NK-92 (cell line): Measurements from ENCODE around the gene KLK1.
"Not testable (repeated sequence)": the region's sequence is repeated elsewhere in the genome, so short reads cannot be mapped to it uniquely, and the experiment has no call there.

ENCODE experiments used
- DNase-seq: peaks from one replicate; lab custom pipeline; 2025; ENCODE audit not compliant: unreplicated experiment; lab: John Stamatoyannopoulos, UW

The KLK1 gene

DNA sequence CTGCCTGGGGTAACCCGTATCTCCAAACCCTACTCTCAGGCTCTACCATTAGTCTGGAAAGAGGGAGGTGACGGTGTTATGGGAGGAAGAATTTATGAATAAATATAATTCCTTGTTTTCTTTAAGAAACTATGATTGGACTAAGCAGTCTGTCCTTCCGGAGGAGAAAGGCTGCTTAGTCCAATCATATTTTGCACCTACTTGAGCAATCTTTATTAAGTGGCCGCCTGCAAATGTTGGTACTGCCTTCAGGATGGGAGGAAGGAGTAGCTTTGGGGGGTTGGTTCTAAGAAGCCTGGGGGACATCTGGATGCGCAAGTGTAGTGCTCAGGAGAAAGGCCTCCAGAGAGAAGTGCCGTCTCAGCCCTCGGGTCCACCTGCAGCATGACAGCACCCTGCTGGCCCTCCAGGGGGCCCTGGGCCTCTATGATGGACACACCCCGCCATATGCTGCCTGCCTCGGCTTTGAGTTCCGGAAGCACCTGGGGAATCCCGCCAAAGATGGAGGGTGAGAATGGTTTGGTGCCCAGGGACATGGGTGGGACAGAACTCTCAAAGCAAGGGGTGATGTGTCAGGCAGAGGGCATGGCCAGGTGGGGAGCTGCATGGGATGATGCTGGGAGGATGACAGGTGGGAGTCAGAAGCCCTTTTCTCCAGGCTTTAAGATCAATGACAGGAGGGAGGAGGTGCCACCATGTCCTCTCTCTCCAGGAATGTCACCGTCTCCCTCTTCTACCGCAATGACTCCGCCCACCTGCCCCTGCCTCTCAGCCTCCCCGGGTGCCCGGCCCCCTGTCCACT is 29.3 kb downstream of the KLK1 start:
- no peak for DNase-seq

DNA sequence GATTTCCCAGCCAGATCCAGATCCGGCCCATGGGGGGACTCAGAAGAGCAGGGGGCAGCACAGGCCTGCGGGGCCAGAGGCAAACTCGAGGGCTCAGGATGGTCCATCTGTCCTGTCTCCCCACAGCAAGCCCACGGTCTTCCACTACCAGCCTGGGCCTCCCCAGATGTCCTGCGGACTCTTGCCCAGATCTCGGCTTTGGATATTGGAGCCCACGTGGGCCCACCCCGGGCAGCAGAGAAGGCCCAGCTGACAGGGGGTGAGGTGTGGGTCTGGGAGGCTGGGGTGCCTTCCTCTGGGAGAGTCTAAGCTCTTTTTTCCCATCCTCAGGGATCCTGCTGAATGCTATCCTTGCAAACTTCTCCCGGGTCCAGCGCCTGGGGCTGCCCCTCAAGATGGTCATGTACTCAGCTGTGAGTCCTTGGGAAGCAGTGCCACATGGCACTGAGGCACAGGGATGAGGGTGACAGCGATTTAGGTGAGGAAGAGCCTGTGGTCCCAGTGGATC is 30.0 kb downstream of the KLK1 start:
- no peak for DNase-seq

DNA sequence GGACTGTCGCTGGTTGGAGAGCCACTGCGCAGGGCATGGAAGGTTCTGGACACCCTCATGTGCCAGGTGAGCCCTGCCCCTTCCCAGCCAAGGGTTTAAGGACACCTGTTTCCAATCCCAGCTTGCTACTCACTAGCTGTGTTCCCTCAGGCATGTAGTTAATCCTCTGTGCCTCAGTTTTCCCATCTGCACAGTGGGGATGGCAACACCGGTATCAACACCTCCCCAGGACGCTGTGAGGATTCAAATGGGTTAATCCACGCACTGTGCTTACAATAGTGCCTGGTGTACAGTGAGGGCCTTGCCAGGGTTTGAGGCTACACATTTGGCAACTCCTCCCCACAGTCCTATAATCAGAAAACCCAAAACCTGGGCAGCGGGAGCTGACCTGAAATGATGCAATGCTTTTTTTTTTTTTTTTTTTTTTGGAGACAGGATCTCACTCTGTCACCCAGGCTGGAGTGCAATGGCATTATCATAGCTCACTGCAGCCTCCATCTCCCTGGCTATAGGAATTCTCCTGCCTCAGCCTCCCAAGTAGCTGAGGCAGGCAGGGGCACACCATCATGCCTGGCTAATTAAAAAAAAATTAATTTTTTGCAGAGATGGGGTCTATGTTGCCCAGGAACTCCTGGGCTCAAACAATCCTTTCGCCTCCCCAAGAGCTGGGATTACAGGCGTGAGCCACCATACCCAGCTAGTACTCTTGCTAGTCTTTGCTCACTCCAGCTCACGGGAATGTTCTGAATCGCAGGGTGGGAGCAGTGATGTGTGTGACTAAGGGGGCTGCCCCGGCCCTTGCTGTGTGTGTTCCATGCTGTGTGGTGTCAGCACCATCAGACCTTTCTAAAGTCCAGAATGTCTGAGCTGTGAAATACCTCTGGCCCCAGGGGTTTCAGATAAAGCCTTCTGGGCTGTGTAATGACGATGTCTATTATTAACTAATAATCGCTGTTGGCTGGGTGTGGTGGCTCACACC is 31.0 kb downstream of the KLK1 start:
- DNase-seq, result no peak

DNA sequence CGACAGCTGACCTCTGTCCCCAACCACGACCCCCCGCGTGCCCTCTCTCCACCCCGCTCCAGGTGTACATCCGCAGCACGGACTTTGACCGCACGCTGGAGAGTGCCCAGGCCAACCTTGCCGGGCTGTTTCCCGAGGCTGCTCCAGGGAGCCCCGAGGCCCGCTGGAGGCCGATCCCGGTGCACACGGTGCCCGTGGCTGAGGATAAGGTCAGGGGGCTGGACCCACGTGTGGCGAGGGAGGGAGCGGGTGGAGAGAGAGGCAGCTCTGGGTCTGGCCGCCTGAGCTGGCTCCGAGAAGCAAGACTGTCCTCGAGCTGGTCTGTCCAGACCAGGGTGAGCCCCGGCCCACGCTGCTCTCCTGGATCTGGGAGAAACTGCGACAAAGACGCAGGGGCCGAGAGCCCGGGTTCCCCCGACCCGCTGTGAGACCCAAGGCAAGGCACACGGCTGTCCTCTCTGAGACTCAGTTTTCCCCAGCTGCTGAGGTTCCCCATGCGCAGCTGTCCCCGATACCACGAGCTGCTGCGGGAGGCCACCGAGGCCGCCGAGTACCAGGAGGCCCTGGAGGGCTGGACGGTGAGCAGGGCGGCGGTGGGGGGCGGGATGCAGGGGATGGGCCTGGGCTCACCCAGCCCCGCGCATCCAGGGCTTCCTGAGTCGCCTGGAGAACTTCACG is 31.9 kb downstream of the KLK1 start:
- no peak for DNase-seq

DNA sequence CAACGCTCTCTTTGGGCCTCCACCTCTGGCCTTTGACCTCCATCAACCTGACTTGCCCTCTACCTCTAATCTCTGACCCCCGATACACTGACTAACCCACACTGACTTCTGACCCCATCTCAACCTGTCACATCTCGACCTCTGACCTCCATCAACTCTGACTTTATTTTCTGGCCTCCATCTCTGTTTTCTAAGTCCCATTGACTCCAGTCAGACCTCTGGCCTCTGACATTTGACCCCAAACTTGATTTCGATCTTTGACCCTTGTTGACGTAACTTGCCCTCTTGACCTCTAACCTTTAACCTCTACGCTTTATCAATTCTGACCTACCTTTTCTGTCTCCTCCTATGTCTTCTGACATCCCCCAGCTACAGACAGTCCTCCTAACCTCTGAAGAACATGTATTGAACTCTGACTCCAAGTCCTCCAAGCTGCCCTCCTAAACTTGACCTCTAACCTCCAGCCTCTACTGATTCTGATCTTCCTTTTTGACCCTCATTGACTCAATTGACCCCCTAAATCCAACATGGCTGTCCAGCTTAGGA is 32.6 kb downstream of the KLK1 start:
- no peak for DNase-seq

DNA sequence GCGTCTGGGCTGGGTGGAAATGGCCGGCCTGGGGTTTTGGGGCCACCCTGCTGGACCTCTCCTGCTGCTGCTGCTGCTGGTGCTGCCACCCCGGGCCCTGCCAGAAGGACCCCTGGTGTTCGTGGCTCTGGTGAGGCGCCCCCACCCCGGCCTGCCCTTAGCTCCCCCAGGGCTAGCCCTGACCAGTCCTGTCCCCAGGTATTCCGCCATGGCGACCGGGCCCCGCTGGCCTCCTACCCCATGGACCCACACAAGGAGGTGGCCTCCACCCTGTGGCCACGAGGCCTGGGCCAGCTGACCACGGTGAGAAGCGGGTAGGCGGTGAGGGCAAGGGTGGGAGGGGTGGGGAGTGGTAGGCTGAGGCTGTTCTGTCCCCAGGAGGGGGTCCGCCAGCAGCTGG is 33.2 kb downstream of the KLK1 start, which contains the start of gene ACP4:
ACP4 (plus strand) TSS at position 20 of the 400 bp plus-strand sequence; CDS start at position 20, 0 bp downstream.
- no peak for DNase-seq

DNA sequence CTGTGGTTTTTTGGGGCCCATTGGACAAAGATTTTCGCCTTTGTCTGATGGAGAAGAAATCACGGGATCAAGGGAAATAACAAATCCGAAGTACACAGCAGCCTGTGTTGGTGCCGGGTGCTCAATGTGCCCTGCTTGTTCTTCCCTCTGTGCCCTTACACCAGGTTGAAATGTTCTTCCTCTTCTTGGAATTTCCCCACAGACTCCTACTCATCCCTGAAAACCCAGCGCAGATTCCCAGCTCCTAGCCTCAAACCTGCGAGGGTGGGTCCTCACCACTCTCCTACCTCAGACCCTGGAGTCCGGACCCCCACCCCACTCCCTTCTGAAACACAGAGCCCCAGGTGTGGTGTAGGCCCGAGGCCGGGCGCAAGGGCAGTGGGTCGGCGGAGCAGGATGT is 38.3 kb downstream of the KLK1 start:
- DNase-seq, result no peak

DNA sequence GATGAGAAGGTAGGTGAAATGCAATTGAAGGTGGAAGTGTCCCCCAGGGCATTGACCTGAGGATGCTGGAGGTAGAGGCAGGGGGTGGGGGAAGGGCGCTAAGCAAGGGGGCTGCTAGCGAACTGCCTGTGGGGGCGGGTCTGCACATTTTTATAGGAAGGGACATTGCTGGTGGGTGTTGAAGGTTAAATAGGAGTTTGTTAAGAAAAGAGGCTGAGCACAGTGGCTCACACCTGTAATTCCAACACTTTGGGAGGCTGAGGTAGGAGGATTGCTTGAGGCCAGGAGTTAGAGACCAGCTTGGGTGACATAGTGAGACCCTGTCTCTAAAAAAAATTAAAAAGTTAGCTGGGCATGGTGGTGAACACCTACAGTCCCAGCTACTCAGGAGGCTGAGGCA is 38.9 kb downstream of the KLK1 start:
- DNase-seq, result no peak

DNA sequence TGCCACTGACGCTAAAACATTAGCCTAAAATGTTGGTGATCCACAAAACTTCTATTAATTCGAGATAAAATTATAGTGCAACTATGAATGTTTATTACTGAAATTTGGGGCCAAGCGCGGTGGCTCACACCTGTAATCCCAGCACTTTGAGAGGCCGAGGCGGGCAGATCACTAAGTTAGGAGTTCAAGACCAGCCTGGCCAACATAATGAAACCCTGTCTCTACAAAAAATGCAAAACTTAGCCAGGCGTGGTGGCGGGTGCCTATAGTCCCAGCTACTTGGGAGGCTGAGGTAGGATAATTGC is 39.8 kb downstream of the KLK1 start:
- not testable (repeated sequence) for DNase-seq

DNA sequence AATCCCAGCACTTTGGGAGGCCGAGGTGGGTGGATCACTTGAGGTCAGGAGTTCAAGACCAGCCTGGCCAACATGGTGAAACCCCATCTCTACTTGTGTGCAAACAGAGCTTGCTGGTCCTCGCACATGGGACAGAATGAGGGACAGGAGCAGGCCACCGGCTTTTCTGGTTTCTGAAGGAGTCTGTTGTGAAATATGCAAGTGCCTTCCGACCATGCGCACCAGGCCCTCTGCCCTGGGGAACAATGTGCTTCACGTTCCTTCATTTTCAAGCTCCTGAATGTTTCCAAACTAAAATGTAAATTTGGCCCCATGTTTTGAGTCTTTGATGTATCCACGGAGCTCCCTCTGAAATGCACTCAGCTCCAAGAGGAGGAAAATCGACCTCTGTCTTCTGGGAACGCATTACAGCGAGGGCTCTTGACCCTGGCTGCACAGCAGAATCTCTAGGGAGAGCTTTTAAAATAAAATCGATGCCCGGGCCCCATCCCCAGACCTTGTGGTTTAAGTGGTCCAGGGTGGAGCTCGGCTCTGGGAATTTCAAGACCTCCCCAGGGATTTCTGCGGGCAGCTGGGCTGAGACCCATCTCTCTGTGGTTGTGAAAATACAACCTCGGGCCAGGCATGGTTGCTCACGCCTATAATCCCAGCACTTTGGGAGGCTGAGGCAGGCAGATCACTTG is 42.7 kb downstream of the KLK1 start:
- DNase-seq, result no peak

DNA sequence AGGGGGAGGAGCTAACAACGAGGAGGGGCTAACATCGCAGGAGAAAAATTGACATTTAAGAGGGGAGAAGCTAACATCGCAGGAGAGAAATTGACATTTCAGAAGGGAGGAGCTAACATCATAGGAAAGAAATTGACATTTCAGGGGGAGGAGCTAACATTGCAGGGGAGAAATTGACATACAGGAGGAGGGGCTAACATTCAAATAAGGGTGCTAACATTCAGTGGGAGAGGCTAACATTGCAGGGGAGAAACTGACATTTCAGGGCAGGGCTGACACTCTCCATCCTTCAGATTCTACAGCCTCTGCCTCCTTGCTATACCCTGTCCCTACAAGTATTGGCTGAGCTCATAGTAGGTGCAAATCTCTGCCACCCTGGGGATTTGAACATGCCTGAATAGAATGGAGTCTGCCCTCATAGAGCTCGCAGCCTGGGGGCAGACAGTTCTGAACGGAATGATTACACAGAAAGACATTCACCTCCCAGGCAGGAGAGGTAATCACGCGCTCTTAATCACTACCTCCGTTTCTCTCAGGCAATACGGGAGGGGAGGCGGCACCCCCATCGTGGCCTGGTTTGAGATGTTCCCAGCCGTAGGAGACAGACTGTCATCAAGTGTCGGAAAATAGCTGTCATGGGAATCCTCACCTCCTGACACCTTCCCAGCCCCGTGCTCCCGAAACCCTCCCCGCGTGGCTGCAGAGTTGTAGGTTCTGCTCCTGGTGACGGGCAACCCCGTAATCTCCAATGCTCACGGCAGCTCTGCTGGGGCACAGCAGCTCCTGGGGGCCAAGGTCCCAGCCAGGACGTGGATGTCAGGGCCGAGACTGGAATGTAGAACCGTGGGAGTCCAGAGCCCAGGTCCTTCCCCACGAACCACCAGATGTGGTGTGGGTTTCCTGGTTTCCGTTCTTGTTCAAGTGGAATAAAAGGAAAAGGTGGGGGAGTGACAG is 43.8 kb downstream of the KLK1 start:
- no peak for DNase-seq

DNA sequence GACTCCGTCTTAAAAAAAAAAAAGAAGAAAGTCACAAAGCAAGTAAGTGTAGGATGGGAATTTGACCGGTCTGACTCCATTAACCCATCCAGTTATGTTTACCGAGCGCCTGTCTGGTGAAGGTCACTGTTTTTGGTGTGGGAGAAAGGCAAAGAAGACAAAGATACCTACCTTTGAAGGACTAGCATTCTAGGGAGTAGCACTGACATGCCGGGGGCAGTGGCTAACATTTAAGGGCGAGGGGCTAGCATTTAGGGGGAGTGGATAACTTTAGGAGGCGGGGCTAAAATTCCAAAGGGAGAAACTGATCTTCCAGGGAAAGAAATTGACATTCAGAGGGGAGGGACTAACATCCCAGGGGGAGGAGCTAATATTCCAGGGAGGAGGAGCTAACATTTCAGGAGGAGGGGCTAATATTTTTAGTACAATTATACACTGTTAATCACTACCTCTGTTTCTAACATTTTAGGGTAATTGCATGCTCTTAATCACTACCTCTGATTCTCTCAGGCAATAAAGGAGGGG is 44.6 kb downstream of the KLK1 start:
- DNase-seq, result no peak

DNA sequence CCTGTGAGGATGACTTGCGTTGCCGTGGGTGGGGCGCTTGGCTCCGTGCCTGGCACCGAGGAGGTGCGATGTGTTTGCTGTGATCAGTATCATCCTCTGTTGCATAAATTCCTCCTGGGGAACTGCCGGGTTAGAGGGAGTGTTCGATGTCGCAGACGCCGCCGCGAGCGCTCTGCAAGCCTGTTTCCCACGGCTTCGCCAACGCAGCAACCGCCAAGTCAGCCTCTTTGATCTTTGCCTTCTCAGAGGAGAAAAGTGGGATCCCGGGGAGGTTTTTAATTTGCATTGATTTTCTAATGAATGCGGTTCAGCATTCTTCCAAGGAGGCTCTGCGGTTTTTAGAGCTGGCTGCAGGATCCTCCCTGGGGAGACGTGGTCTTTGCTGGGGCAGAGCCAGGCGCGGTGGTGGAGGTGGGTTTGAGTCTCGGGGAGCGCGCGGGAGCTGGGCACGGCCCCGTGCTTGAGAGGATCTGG is 45.7 kb downstream of the KLK1 start:
- DNase-seq, result no peak

DNA sequence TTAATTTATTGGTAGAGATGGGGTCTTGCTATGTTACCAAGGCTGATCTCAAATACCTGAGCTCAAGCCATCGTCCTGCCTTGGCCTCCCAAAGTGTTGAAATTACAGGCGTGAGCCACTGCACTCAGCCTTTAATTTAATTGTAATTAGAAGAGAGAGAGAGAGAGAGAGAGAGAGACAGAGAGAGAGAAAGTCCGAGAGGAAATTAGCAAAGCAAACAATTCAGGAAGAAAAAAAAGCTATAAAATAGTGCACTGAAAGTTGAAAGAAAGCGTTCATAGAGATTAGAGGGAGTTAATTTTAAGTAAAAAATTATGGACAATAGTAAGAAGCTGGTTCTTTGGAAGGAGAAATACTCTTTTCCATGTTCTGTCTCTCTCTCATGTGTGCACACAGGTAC is 46.3 kb downstream of the KLK1 start:
- DNase-seq, result no peak

DNA sequence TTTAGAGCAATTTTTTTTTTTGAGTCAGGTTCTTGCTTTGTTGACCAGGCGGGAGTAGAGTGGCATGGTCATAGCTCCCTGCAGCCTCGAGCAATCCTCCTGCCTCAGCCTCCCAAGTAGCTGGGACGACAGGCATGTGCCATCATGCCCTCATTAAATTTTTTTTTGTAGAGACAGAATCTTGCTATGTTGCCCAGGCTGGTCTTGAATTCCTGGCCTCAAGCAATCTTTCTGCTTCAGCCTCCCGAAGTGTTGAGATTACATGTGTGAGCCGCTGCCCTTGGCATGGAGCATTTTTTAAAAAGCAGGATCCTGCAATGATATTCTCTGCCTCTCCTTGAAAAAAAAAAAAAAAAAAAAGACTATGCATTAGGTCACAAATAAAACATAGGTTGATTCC is 47.5 kb downstream of the KLK1 start:
- DNase-seq, result no peak

DNA sequence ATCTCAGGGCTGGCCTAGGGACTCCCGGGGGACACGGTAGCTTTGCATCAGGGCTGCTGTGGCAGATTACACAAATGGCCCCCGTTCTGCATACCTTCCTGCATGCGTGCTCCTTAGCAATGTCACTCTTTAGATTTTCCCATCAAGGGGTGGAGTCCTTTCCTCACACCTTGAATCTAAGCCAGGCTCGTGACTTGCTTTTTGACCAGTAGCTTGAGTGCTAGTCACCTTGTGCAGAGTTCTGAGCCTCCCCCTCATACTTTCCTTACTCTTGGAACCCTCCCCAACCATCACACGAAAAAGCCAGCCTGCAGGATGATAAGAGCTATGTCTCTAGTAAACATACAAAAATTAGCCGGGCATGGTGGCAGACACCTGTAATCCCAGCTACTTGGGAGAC is 50.1 kb downstream of the KLK1 start:
- not testable (repeated sequence) for DNase-seq

DNA sequence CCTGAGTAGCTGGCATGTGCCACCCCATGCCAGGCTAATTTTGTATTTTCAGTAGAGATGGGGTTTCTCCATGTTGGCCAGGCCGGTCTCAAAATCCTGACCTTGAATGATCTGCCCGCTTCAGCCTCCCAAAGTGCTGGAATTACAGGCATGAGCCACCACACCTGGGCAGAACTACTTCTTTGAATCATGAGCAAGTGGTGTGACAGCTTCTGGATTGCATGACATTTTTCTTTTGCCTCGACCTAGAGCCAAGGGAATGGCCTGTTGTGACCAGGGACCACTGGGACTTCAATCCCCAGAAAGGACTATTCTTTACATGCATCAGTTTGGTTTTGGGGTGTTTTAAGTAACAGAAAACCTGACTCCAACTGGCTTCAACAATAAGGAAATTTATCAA is 50.7 kb downstream of the KLK1 start:
- DNase-seq, result not testable (repeated sequence)

DNA sequence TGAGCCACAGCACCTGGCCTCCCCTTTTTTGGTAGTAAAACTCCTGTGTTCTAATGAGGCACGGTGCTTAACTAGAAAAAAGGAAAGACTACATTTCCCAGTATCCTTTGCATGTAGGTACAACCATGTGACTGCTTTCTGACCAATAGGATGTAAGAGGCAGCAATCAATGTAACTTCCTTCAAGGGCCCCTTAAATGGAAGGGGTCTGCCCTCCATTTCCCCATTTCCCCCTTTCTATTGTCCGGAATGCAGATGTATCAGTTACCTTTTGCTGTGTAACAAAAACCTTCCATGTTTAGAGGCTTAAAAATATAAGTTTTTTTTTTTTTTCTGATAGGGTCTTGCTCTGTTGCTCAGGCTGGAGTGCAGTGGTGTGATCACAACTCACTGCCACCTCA is 51.1 kb downstream of the KLK1 start:
- DNase-seq, result no peak

DNA sequence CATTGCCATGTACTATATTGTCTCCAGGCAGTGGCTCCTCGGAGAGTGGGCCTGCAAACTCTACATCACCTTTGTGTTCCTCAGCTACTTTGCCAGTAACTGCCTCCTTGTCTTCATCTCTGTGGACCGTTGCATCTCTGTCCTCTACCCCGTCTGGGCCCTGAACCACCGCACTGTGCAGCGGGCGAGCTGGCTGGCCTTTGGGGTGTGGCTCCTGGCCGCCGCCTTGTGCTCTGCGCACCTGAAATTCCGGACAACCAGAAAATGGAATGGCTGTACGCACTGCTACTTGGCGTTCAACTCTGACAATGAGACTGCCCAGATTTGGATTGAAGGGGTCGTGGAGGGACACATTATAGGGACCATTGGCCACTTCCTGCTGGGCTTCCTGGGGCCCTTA is 52.7 kb downstream of the KLK1 start:
- no peak for DNase-seq
